NCI-H146 (cell line): ENCODE measurements around the gene VMP1.
"Not testable (repeated sequence)": the region's sequence is repeated elsewhere in the genome, so short reads cannot be mapped to it uniquely, and the experiment has no call there.

Experiments used
- DNase-seq: peaks from one replicate; lab custom pipeline; 2025; lab: John Stamatoyannopoulos, UW

The VMP1 gene

GRCh38 chr17:59811209-59811608 is 103.8 kb downstream of the VMP1 start:
- DNase-seq = no peak

GRCh38 chr17:59812139-59812538 is 104.7 kb downstream of the VMP1 start:
- no peak for DNase-seq

- DNase-seq = no peak
These were observed 106.8 kb downstream of the VMP1 start for GRCh38 chr17:59814276-59814675.

GRCh38 chr17:59814685-59815084 is 107.2 kb downstream of the VMP1 start:
- DNase-seq = no peak

- DNase-seq = no peak
These were observed 108.5 kb downstream of the VMP1 start for GRCh38 chr17:59815965-59816364.

- DNase-seq = no peak
These were observed 118.3 kb downstream of the VMP1 start for GRCh38 chr17:59825533-59826322.

- DNase-seq = no peak
These were observed 119.4 kb downstream of the VMP1 start for GRCh38 chr17:59826706-59827453.

GRCh38 chr17:59827721-59828477 is 120.4 kb downstream of the VMP1 start:
- no peak for DNase-seq

- DNase-seq = no peak
These were observed 121.0 kb downstream of the VMP1 start for GRCh38 chr17:59828478-59828760.

- DNase-seq = not testable (repeated sequence)
These were observed 121.4 kb downstream of the VMP1 start for GRCh38 chr17:59828819-59829216.

- DNase-seq = peak; percentile 78
These were observed 122.0 kb downstream of the VMP1 start for GRCh38 chr17:59829217-59830006.

GRCh38 chr17:59830007-59830630 is 122.7 kb downstream of the VMP1 start:
- DNase-seq = no peak

GRCh38 chr17:59830846-59831486 is 123.5 kb downstream of the VMP1 start:
- no peak for DNase-seq

GRCh38 chr17:59832883-59833379 is 125.5 kb downstream of the VMP1 start:
- no peak for DNase-seq

- peak; percentile 92 for DNase-seq
These were observed 130.0 kb downstream of the VMP1 start for GRCh38 chr17:59837308-59838051.

GRCh38 chr17:59838052-59838916 is 130.8 kb downstream of the VMP1 start:
- DNase-seq = peak; percentile 12

- no peak for DNase-seq
These were observed 132.3 kb downstream of the VMP1 start for GRCh38 chr17:59839651-59840328.

GRCh38 chr17:59840329-59841090 is 133.1 kb downstream of the VMP1 start:
- no peak for DNase-seq
